Measurements from ENCODE around the gene MYO1G. TPM values are rescaled to one million over a fixed set of nuclear protein-coding genes. Genes with fewer than 3 reads are reported as not detected.

Gene MYO1G
- polyA plus RNA-seq (2011; rRNA removed) (0.03 TPM in 1 of 2 replicates, not detected in the other), polyA plus RNA-seq (2017; fragmentation: RNase III; extraction: RNeasy Plus Mini Kit Qiagen cat#74134 plus additional on column Dnase treatment) (0.04 to 0.12 TPM (median 0.06 TPM) in 3 replicates), polyA minus RNA-seq (2011; rRNA and poly(A)+ RNA removed) (0.33 and 0.73 TPM in 2 replicates)
- polyA plus RNA-seq (2012; cell fraction: cytosol; rRNA removed) = 0.05 and 0.09 TPM in 2 replicates
- 0.28 and 0.48 TPM in 2 replicates for polyA plus RNA-seq (2012; cell fraction: nucleus; rRNA removed)

DNA sequence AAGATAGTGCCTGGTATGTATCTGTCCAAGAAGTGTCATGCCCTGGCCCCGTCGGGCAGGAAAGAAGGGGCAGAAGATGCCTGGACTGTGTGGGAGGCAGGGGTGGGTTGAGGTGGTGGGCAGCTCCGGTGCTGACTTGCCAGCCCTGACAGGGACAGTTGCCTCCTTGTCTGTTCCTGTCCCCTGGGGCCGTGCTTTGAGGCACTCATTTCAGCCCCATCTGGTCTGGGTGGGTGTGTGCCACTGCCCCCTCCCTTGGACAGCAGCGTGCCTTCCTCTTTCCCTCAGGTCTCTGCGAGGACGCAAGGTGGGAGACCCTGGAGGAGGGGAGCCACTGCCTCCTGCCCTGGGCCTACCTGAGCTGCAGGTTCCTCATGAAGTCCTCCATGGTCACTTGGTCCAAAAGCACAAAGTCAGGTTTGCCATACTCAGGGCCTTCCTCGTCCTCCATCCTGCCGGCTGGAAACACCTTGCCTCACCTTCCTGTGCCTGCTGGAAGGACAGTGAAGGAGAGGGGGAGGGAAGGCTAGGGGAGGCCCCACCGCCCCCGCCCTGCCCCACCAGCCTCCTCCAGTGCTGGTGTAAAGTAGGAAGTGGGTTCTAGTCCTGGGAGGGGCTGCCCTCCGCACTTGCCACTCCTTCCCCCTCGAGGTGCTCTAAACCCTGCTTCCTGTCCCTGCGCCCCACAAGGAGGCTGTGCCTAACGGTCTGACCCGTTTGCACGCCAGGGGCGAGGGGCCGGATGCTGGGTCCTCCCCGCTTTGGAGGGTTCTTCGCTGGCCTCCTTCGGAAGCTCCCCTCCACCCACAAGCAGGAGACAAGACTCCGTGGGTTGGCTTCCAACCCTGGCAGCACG lies at the start of gene MYO1G:
TSS of gene MYO1G (minus strand) at position 505 of the 856 bp plus-strand sequence. CDS start at position 451, 54 bp downstream.
- no peaks in the 10 kb centered on the region for H3K9me3 ChIP-seq
- ChIA-PET POLR2A (interaction anchor here (0.7 kb wide), 1 partner anchor 7 kb away, joined by 3 read pairs; no protein-coding TSS in a partner anchor), CTCF (interaction anchor here (0.6 kb wide), 1 partner anchor 23 kb away, joined by 3 read pairs; no protein-coding TSS in a partner anchor)
- ATAC-seq (no peak), DNase-seq (ENCODE audit: low read depth in 1 of 2, low spot score in 1 of 2) (no peak), FAIRE-seq (no peak)
- H3K4me2 ChIP-seq = no peak within 1 kb of the TSS; the same call in 2 of the 3 replicates
- peak within 1 kb of the TSS; percentile 28 to 34; a peak in 2 of 6 replicates for H3K27ac ChIP-seq
- H3K4me1 ChIP-seq = peaks cover 21% of the 10 kb centered on the region; the same call in 2 of the 3 replicates
- WGBS (ENCODE audit: missing lambda C conversion rate) = 95% methylated on average over 22 of the region's 24 CpGs
- H3K4me3 ChIP-seq = no peak within 1 kb of the TSS
- TF ChIP-seq MAZ (IDR thresholded peaks at IDR 0.05; ENCODE audit: borderline replicate concordance, low read depth, low read length) (no peak), NR3C1 (IDR thresholded peaks at IDR 0.05) (no peak), RARB (CRISPR knock-in tag; IDR thresholded peaks at IDR 0.05) (no peak), ESRRA (IDR thresholded peaks at IDR 0.05; ENCODE audit: borderline replicate concordance, low read length) (no peak), HOXB5 (CRISPR knock-in tag; IDR thresholded peaks at IDR 0.05) (no peak), KDM5A (IDR thresholded peaks at IDR 0.05) (no peak), POLR2AphosphoS2 (conservative IDR thresholded peaks at IDR 0.05; ENCODE audit: low read length) (no peak), CHD4 (IDR thresholded peaks at IDR 0.05; ENCODE audit: borderline replicate concordance) (no peak), RNF2 (IDR thresholded peaks at IDR 0.05; ENCODE audit: borderline replicate concordance, low read depth) (no peak), ZFP36 (IDR thresholded peaks at IDR 0.05; ENCODE audit: borderline replicate concordance, partially characterized antibody) (no peak), CBX8 (IDR thresholded peaks at IDR 0.05) (no peak), CEBPB (IDR thresholded peaks at IDR 0.05) (no peak), CBX2 (IDR thresholded peaks at IDR 0.05; ENCODE audit: borderline replicate concordance, low read depth) (no peak), RFX5 (IDR thresholded peaks at IDR 0.05) (no peak), SREBF2 (IDR thresholded peaks at IDR 0.05) (no peak), NFE2L2 (conservative IDR thresholded peaks at IDR 0.05; ENCODE audit: low read length) (no peak), RCOR1 (IDR thresholded peaks at IDR 0.05; ENCODE audit: low read depth, low read length) (no peak)
- TF ChIP-seq, protein P1, sequence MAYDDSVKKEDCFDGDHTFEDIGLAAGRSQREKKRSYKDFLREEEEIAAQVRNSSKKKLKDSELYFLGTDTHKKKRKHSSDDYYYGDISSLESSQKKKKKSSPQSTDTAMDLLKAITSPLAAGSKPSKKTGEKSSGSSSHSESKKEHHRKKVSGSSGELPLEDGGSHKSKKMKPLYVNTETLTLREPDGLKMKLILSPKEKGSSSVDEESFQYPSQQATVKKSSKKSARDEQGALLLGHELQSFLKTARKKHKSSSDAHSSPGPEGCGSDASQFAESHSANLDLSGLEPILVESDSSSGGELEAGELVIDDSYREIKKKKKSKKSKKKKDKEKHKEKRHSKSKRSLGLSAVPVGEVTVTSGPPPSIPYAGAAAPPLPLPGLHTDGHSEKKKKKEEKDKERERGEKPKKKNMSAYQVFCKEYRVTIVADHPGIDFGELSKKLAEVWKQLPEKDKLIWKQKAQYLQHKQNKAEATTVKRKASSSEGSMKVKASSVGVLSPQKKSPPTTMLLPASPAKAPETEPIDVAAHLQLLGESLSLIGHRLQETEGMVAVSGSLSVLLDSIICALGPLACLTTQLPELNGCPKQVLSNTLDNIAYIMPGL (CRISPR knock-in tag; IDR thresholded peaks at IDR 0.05; ENCODE audit: borderline replicate concordance) = no peak
- TF ChIP-seq, protein P2, sequence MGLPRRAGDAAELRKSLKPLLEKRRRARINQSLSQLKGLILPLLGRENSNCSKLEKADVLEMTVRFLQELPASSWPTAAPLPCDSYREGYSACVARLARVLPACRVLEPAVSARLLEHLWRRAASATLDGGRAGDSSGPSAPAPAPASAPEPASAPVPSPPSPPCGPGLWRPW (IDR thresholded peaks at IDR 0.05) = no peak
- TF ChIP-seq, protein P3, sequence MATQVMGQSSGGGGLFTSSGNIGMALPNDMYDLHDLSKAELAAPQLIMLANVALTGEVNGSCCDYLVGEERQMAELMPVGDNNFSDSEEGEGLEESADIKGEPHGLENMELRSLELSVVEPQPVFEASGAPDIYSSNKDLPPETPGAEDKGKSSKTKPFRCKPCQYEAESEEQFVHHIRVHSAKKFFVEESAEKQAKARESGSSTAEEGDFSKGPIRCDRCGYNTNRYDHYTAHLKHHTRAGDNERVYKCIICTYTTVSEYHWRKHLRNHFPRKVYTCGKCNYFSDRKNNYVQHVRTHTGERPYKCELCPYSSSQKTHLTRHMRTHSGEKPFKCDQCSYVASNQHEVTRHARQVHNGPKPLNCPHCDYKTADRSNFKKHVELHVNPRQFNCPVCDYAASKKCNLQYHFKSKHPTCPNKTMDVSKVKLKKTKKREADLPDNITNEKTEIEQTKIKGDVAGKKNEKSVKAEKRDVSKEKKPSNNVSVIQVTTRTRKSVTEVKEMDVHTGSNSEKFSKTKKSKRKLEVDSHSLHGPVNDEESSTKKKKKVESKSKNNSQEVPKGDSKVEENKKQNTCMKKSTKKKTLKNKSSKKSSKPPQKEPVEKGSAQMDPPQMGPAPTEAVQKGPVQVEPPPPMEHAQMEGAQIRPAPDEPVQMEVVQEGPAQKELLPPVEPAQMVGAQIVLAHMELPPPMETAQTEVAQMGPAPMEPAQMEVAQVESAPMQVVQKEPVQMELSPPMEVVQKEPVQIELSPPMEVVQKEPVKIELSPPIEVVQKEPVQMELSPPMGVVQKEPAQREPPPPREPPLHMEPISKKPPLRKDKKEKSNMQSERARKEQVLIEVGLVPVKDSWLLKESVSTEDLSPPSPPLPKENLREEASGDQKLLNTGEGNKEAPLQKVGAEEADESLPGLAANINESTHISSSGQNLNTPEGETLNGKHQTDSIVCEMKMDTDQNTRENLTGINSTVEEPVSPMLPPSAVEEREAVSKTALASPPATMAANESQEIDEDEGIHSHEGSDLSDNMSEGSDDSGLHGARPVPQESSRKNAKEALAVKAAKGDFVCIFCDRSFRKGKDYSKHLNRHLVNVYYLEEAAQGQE (IDR thresholded peaks at IDR 0.05) = no peak

All from A549 (cell line).